Measurements from ENCODE around the gene FMN1.

The FMN1 gene

DNA sequence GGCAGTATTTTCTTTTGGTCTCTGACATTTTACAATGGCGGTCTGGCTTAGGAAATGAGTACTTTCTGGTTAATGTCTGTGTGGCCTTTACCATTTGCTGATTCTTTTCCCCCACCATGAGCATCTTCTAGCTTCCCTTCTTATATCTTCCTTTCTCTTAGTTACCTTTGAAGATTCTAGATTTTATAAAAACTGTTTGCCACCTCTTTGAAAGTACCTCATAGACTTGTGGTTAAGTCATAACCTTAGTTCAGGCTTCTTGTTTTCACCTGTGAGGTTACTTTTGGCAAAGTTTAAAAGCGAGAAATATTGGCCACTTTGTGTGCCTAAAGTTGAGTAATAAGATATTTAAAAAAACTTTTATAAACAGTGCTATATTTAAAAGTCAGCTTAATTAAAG is 147.4 kb downstream of the FMN1 start:
- DNase-seq (ENCODE audit: low spot score), result no peak
- H3K27ac ChIP-seq, result no peak overlapping the region
- TF ChIP-seq, protein P1, sequence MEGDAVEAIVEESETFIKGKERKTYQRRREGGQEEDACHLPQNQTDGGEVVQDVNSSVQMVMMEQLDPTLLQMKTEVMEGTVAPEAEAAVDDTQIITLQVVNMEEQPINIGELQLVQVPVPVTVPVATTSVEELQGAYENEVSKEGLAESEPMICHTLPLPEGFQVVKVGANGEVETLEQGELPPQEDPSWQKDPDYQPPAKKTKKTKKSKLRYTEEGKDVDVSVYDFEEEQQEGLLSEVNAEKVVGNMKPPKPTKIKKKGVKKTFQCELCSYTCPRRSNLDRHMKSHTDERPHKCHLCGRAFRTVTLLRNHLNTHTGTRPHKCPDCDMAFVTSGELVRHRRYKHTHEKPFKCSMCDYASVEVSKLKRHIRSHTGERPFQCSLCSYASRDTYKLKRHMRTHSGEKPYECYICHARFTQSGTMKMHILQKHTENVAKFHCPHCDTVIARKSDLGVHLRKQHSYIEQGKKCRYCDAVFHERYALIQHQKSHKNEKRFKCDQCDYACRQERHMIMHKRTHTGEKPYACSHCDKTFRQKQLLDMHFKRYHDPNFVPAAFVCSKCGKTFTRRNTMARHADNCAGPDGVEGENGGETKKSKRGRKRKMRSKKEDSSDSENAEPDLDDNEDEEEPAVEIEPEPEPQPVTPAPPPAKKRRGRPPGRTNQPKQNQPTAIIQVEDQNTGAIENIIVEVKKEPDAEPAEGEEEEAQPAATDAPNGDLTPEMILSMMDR (conservative IDR thresholded peaks at IDR 0.05; ENCODE audit: low read depth), result no peak
- POLR2A ChIA-PET (ENCODE audit: low non-redundant PET), result no interaction called here
- CTCF ChIA-PET, result no interaction called here

DNA sequence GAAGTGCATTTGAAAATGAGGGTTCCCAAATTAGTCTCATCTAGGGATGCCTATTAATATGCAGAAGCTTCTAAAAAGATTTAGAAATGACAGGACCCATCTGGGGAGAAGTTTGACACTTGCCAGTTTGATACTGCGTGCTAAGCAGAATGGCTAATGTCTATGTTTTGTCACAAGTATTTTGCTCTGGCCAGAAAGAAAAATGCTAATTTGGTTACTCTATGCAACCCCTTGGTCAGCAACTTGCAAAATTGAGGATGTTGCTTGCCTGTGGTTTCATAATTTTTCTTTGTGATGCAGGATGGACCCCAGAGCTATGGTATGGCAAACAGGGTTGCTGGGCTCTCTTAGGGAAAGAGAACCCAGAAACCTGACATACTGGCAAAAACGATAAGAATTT is 148.2 kb downstream of the FMN1 start:
- no peak overlapping the region for H3K27ac ChIP-seq
- TF ChIP-seq, protein P1 (conservative IDR thresholded peaks at IDR 0.05; ENCODE audit: low read depth), result no peak
- no peak for DNase-seq (ENCODE audit: low spot score)
- ChIA-PET CTCF (interaction anchor here (0.6 kb wide), 1 partner anchor 75 kb away, joined by 3 read pairs; no protein-coding TSS in a partner anchor), POLR2A (ENCODE audit: low non-redundant PET) (no interaction called here)

DNA sequence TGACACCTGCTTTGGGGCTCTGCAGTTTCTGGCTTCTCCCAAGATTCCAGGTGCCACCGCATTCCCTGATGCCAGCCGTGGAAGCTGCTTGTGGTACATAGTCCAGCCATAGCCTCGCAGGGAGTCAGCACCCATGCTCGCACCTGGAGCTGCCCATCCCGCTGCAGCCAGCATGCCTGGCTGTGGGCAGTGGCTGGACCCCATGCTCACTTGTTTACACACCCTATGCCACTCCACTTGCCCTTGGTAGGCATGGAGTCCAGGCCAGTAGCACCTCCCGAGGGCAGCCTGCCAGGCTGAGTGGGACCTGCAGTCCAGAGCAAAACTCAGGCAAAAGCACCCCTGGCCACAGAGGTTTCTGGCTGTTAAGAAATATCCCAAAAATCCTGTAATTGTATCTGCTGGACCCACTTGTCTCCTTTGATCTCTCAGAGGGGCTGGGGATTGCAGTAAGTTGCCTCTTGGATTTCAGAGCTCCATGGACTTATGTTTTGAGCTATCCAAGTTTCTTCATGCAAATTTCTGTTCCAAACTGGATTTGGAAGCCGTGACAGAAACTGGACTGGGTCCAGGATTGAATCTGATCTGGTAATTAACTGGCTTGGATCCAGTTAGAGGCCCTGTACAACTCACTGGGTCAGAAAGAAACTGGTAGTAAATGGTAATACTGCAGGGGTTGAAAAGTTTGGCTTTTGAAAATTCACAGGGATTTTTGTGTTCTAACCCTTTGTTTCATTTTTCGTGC is 149.3 kb downstream of the FMN1 start:
- no peak overlapping the region for H3K27ac ChIP-seq
- CTCF ChIA-PET, result no interaction called here
- TF ChIP-seq, protein P1 (conservative IDR thresholded peaks at IDR 0.05; ENCODE audit: low read depth), result no peak
- no peak for DNase-seq (ENCODE audit: low spot score)
- POLR2A ChIA-PET (ENCODE audit: low non-redundant PET), result no interaction called here

DNA sequence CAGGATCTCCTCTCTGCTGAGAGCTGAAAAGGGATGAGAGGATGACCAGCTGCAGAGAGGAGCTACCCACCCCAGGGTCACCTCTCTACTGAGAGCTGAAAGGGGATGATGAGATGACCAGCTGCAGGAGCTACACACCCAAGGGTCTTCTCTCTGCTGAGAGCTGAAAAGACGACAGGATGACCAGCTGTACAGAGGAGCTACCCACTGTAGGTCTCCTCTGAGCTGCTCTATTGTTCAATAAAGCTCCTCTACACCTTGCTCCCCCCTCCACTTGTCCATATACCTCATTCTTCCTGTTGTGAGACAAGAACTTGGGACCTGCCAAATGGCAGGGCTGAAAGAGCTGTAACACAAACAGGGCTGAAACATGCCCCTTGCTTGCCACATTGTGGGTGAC is 149.9 kb downstream of the FMN1 start:
- DNase-seq (ENCODE audit: low spot score), result no peak
- POLR2A ChIA-PET (ENCODE audit: low non-redundant PET), result no interaction called here
- TF ChIP-seq, protein P1 (conservative IDR thresholded peaks at IDR 0.05; ENCODE audit: low read depth), result no peak
- H3K27ac ChIP-seq, result no peak overlapping the region
- CTCF ChIA-PET, result no interaction called here

DNA sequence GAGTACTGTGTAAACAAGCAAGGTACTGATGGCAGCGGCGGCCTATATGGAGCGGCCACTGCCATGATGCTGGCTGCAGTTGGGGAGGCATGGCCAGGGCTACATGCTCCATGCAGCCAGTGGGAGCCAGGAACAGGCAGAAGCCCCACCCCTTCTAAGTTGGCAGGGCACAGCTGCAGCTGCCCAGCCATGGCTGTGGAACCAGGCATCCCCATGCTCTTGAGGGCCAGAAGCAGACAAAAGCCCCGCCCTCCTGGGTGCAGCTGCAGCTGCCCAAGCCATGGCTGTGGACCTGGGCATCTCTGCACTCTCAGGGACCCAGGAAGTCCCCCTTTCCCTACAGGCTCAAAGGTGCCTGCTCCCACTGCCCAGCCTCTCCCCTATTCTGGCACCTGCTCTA is 150.9 kb downstream of the FMN1 start:
- DNase-seq (ENCODE audit: low spot score), result no peak
- POLR2A ChIA-PET (ENCODE audit: low non-redundant PET), result no interaction called here
- TF ChIP-seq, protein P1 (conservative IDR thresholded peaks at IDR 0.05; ENCODE audit: low read depth), result no peak
- no peak overlapping the region for H3K27ac ChIP-seq
- CTCF ChIA-PET, result interaction anchor here (1.0 kb wide), 1 partner anchor 43 kb away, joined by 3 read pairs; no protein-coding TSS in a partner anchor

DNA sequence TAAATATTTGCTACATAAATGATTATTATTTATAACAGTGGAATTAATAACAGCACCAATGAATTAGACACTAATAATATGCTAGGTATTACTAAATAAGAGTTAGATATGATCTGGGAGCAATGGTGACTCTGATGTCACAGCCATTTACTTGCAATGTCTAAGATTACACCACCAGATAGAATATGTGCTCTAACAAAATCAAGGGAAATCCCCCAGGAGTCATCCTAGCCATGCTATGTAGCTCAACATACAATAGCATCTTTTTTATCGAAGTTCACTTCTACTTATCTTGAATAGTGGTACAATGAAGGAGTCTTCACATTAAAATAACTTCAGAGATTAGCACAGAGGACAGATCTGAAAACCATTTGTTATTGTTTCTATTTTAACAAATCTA is 154.0 kb downstream of the FMN1 start:
- no peak for DNase-seq (ENCODE audit: low spot score)
- ChIA-PET CTCF (interaction anchor here (0.6 kb wide), 1 partner anchor 250 kb away, joined by 5 read pairs; no protein-coding TSS in a partner anchor), POLR2A (ENCODE audit: low non-redundant PET) (no interaction called here)
- TF ChIP-seq, protein P1 (conservative IDR thresholded peaks at IDR 0.05; ENCODE audit: low read depth), result no peak
- no peak overlapping the region for H3K27ac ChIP-seq
